Ishikawa (cell line): ENCODE measurements around the gene HSPA1L.

ENCODE experiments used
- CEBPB ChIP-seq: IDR thresholded peaks from 2 replicates; pipeline ENCODE4 v1.6.1; 2012
- CREB1 ChIP-seq: IDR thresholded peaks from 2 replicates; pipeline ENCODE4 v1.6.1; 2012; ENCODE audit warnings: low read depth
- EGR1 ChIP-seq: IDR thresholded peaks from 2 replicates; pipeline ENCODE4 v1.6.1; 2012
- EP300 ChIP-seq: IDR thresholded peaks from 2 replicates; pipeline ENCODE4 v1.6.1; 2012; ENCODE audit warnings: borderline replicate concordance
- FOXM1 ChIP-seq: IDR thresholded peaks from 2 replicates; pipeline ENCODE4 v1.6.1; 2012; ENCODE audit warnings: low read depth, borderline replicate concordance
- MAX ChIP-seq: IDR thresholded peaks from 2 replicates; pipeline ENCODE4 v1.6.1; 2012
- NFIC ChIP-seq: IDR thresholded peaks from 2 replicates; pipeline ENCODE4 v1.6.1; 2012
- RAD21 ChIP-seq: IDR thresholded peaks from 2 replicates; pipeline ENCODE4 v1.6.1; 2012; ENCODE audit warnings: low read depth
- REST ChIP-seq: IDR thresholded peaks from 2 replicates; pipeline ENCODE4 v1.6.1; 2012; ENCODE audit warnings: low read depth, mild to moderate bottlenecking
- TAF1 ChIP-seq: IDR thresholded peaks from 2 replicates; pipeline ENCODE4 v1.6.1; 2012; ENCODE audit warnings: low read depth, mild to moderate bottlenecking
- TCF12 ChIP-seq: IDR thresholded peaks from 2 replicates; pipeline ENCODE4 v1.6.1; 2012; ENCODE audit warnings: low read depth
- TEAD4 ChIP-seq: IDR thresholded peaks from 2 replicates; pipeline ENCODE4 v1.6.1; 2012
- USF1 ChIP-seq: IDR thresholded peaks from 2 replicates; pipeline ENCODE4 v1.6.1; 2012
- YY1 ChIP-seq: IDR thresholded peaks from 2 replicates; pipeline ENCODE4 v1.6.1; 2012; ENCODE audit warnings: low read depth
- ZBTB7A ChIP-seq: IDR thresholded peaks from 2 replicates; pipeline ENCODE4 v1.6.1; 2012; ENCODE audit warnings: low read depth

The HSPA1L gene

GRCh38 chr6:31815025-31815838, at the start of gene HSPA1L, which contains the start of gene HSPA1A:
HSPA1L (minus strand) TSS chr6:31815283; CDS start chr6:31811972, 3,311 bp downstream.
HSPA1A (plus strand) TSS chr6:31815543; CDS start chr6:31815757, 214 bp downstream.
- no peak for TF ChIP-seq CREB1

GRCh38 chr6:31864818-31865204, 49.7 kb upstream of the HSPA1L start:
- TF ChIP-seq NFIC = no peak

DNA sequence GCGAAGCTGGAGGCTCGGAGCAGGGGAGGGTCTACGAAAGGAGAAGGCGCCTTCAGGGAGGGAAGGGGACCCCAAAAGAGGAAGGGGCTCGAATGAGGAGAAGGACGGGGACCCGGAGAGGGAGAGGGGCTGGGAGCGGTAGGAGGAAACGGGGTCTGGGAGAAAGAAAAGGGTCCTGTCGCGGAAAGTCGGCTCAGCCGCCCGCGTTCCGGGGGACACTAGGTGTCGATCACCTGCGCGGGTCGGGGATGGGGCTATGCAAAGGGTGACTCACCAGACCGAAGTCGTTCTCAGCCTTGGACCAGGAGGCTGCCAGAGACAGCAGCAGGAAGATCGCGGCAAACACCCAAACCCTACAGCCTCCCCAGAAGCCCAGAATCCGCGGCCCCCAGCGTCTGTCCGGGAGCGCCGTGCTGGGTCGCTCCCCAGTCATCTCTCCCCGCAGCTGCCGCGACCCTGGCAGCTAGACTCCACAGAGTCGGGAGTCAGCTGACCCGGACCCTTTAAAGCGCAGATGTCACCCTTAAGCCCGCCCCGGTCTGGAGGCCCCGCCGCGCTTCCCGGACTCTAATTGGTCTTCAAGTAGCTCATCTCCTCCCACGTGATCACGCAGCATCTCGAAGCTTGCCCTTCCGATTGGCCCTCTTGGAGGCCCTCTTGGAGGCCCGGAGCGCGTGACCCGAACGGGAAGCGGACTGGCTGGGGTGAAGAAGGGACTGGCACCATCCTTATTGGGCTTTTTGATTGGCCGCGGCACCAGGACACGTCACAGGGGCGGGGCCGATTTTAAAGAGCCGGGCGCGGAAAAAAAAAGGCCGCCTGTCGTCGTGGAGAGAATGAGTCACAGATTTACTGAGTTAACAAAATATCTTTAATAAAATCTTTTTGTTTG, 47.5 kb upstream of the HSPA1L start, which contains the start of gene NEU1:
NEU1 (minus strand) TSS at position 478 of the 892 bp plus-strand sequence; CDS start at position 433, 45 bp downstream.
- TF ChIP-seq ZBTB7A = no peak
- peak; percentile 67 for TF ChIP-seq TAF1
- peak; percentile 71 for TF ChIP-seq CREB1
- TF ChIP-seq TEAD4 = no peak
- TF ChIP-seq CEBPB = no peak
- peak; percentile 98 for TF ChIP-seq USF1
- TF ChIP-seq NFIC = no peak
- no peak for TF ChIP-seq REST
- TF ChIP-seq EGR1 = no peak
- TF ChIP-seq FOXM1 = no peak
- TF ChIP-seq YY1 = no peak
- TF ChIP-seq EP300 = no peak
- peak; percentile 58 for TF ChIP-seq MAX
- TF ChIP-seq TCF12 = peak; percentile 60; the same call in 1 of the 2 replicates
- no peak for TF ChIP-seq RAD21

DNA sequence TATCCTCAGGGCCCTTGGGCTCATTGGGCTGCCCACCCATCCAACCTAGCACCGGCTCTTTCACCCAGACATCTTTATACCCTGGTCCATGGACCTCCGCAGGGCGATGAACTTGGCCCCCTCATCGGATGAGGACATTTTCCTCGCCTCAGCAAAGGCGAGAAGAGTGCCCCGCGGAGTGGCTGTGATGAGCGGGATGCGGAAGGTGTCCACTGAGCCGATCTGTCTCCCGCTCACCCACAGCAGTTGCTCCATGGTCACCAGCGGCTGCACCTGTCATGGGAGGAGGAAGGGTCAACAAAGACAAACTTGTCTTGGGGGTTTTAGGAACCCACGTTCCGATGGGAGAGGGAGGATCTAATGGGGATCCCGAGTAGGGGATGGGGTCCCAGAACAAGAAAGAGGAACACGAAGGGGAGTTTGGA, 46.8 kb upstream of the HSPA1L start:
- TF ChIP-seq REST (no peak), NFIC (no peak), TCF12 (no peak), TAF1 (no peak), MAX (no peak), FOXM1 (no peak)

- TF ChIP-seq CEBPB = no peak
- TF ChIP-seq RAD21 = no peak
- TF ChIP-seq CREB1 = no peak
- no peak for TF ChIP-seq YY1
- no peak for TF ChIP-seq TAF1
- TF ChIP-seq REST = no peak
- no peak for TF ChIP-seq EP300
- no peak for TF ChIP-seq TCF12
- no peak for TF ChIP-seq USF1
- no peak for TF ChIP-seq MAX
- no peak for TF ChIP-seq ZBTB7A
- TF ChIP-seq TEAD4 = no peak
- no peak for TF ChIP-seq FOXM1
- TF ChIP-seq EGR1 = no peak
- TF ChIP-seq NFIC = no peak
Observed at GRCh38 chr6:31861150-31861549, 46.1 kb upstream of the HSPA1L start.
